Measurements from ENCODE around the gene CAMK2A.
"Not testable (repeated sequence)": the region's sequence is repeated elsewhere in the genome, so short reads cannot be mapped to it uniquely, and the experiment has no call there.

Gene CAMK2A

DNA sequence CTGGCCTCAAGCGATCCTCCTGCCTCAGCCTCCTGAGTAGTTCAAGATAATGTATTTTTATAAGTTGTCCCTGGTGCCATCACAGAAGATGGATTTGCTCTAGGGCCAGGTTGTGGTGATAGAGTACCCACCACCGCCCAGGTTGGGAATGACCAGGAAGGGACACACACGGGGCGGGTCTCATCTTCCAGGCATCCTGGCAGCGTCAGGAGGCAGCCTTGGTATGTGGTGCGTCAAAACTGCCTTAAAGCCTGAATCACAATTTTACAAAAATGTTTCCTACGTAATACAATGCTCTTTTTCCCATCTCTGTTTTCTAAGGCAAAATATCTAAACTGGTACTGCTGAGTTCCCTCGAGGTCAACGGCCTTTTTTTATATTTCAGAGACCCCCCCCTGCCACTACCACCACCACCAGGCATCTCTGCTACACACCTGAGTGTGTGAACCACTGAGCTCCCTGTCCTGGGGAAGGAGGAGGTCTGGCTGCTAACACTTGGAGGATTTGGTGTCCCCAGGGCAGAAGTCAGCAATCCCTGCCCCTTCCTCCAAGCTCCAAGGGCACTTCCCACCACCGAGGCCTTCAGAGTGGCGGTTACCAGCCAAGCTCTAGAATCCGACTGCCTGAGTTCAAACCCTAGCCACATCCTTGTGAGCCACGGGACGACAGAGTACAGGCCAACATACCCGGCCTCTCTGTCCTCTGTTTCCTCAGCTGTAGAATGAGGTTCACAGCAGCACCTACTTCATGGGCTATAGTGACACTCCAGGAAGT is 52.4 kb downstream of the CAMK2A start:
- no peak for DNase-seq (ENCODE audit: low read depth in 2 of 2)

DNA sequence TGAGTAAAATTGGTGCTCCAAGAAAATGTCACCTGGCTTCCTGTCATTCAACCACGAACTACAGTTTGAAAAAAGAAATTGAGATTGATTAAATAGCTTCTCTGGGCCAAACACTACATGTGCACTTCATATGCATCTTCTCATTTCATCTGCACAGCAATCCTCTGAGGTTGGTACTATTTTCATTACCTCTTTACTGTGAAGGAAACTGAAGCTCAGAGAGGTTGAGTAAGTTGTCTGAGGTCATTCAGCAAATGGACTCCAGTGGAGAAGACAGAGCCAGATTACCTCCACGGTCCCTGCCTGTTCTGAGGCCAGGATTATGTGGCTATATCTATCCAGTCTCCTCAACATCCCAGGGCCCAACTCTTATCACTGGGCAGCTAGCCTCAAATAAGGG is 53.3 kb downstream of the CAMK2A start:
- DNase-seq (ENCODE audit: low read depth in 2 of 2): no peak

DNA sequence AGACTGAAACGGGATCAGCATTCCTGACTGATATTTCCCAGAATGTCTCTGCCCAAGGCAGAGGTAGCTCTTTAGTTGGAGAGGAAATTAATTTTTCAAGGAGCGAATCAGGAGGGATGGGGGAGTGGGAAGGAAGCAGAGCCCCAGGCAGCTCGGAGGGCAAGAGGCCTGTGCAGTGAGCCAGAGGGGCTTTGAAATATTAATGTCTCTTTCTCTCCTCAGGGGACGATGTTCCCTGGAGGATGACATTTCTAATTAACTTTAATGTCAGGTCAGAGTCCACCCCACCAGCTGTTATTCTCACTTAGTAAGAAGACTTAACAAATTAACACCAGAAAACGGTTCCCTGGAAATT is 54.1 kb downstream of the CAMK2A start:
- DNase-seq (ENCODE audit: low read depth in 2 of 2): no peak

DNA sequence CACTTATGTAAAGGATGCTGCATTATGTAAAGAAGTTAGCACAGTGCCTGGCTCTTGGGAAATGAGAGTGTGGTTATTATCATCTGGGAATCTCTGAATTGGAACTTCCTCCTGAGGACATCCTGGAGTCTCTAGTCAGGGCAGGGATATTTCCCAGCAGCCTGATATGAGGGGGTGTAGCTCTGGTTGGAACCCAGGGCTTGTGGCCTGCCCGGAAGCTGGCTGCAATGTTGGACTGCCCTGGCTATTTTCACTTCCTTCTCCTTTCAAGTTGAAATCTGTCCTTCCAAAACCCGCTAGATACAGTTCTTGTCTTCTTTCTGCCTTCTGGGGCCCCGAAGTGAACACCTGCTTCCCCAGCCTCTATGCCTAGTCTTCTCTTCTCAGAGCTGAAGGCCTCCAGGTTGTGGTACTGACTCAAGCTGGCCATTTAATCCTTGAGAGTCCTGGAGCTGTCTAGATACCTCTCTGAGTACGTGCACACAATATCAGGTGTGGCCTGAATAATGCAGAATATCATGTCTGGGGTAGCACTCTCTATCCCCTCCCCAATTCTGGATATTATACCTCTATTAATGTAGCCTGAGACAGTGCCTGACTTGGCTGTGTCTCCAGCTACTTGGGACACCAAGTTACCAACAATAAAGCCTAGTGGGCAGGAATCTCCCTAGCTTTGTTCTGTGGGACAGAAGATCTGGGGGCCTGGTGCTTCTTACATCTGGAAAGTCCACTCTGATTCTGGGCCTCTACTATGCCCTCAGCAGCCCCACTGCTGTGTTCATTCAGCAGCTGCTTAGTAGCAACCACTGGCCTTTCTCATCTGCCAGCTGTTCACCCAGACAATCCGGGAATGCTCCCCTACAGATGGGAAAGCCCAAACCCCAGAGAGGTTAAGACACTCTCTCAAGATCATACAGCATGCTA is 54.7 kb downstream of the CAMK2A start:
- DNase-seq (ENCODE audit: low read depth in 2 of 2): no peak

DNA sequence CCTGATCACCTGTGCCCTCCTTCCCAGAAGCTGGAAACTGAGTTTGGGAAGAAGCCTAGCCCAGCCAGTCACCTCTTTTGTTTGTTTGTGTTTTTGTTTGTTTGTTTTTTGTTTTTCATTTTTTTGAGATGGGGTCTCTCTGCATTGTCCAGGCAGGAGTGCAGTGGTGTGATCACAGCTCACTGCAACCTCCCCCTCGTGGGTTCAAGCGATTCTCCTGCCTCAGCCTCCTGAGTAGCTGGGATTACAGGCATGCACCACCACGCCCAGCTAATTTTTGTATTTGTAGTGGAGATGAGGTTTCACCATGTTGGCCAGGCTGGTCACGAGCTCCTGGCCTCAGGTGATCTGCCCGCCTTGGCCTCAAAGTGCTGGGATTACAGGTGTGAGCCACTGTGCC is 55.9 kb downstream of the CAMK2A start:
- not testable (repeated sequence) for DNase-seq (ENCODE audit: low read depth in 2 of 2)

DNA sequence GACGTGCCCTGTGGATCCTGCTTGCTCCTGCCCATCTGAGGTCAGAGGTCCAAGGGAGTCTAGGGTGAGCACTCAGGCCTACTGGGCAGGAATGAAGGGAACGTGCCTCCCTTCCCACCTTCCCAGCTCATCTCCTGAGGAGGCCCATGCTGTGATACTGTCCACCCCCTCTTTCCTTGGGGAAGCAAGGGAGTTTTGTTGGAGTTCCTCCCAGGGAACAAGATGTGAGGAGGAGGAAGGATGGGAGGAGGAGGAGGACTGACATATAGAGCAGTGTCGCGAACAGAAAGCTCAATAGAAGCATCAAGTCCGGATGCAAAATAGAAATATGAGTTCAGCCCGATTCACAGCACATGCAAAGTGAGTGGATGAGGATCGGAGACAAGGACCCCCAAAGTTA is 58.7 kb downstream of the CAMK2A start:
- no peak for DNase-seq (ENCODE audit: low read depth in 2 of 2)

DNA sequence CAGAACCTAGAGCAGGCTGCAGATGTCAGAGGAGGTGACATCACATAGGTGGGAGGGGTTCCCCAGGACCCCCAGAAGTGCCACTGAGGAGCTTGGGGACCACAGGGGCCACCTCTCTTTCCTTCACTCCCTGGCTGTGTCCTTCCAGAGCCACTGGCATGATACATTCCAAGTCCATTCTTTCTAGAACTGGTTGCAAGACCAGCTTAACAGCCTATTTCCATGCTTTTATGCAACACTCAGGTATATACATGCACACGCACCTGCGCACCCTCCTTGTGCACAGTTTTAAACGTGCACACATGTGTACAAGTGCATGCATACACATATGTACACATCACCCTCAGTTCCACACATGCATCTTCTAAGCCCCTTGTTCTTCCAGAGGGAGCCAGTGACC is 60.0 kb downstream of the CAMK2A start:
- no peak for DNase-seq (ENCODE audit: low read depth in 2 of 2)

DNA sequence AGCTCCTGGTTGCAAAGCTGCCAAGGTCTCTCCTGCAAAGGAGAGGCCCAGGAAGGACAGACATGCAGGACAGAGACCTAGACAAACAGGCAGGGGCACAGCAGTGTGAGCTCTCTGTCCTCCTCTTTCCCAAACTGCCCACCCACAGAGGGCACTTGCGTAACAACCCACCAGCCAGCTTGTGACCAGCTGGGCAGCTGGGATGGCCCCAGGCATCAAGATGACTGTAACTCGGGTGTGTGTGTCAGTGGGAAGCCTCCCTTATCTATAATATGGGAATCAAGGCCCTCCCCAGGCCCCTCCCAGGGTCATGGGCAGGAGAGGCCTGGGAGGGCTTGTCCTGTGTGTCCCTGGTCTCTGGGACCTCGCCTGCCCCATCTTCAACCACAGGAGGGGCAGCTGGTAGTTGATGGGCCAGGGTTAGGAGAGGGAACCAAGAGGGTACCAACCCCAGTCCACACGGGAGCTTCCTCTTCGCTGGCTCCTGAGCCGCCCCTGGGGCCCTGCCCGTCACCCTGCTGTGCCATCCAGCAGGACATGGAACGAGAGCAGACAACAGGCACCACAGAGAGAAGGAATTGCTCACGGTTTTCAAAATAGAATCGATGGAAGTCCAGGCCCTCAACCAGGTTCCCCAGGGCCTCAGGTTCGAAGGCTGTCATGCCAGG is 61.8 kb downstream of the CAMK2A start:
- DNase-seq (ENCODE audit: low read depth in 2 of 2): no peak

DNA sequence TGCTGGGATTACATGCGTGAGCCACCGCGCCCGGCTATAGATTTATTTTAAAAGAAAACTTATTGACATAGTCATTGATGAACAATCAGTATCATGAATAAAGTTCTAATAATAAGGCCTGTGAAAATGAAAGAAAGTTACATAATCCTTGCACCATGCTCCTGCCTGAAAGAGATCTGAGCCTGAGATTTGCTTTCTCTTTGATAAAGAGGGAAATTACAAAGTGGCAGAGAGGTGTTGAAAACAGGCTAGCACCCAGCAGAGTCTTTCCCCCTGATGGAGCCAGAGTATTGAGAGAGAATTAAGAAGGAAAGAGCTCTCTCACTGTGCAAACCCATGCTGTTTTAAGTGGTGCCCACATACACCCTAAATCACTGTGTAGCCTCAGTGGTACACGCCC is 62.5 kb downstream of the CAMK2A start:
- no peak for DNase-seq (ENCODE audit: low read depth in 2 of 2)

DNA sequence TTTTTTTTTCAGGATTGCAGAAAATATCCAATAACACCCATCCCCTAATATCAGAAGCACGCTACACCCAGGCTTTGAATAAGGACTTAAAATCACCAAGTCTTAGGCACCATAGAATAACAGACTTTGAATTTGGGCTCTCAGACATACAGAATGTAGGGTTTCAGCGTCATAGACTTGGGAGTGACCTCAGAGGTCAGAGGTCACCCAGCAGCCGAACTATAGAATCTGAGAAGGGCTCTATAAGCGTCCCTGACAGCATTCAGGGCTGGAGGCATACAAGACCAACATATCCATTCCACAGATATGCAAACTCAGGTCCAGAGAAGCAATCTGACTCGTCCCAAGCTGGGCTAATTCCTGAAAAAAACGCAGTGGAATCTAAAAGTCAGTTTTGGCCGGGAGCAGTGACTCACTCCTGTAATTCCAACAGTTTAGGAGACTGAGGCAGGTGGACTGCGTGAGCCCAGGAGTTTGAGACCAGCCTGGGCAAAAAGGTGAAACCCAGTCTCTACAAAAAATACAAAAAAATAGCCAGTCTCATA is 65.0 kb downstream of the CAMK2A start:
- DNase-seq (ENCODE audit: low read depth in 2 of 2): no peak

DNA sequence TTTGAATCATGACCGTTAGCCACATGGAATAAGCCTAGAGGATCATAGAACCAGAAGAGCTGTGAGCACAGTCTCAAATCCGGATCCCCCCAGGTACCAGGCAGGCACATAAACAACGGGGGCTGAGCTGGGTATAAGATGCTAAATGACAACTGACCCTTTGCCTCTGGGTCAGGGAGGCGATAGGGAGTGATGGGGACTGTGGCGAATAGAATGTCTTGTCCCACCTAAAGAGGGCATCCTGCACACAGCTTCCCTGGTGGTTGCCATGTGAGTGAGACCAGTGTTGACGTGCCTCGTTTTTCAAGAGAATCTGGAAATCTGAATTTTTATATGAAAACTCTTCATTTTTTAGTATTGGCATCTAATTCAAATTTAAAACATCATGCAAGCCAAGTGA is 66.1 kb downstream of the CAMK2A start:
- DNase-seq (ENCODE audit: low read depth in 2 of 2): no peak

DNA sequence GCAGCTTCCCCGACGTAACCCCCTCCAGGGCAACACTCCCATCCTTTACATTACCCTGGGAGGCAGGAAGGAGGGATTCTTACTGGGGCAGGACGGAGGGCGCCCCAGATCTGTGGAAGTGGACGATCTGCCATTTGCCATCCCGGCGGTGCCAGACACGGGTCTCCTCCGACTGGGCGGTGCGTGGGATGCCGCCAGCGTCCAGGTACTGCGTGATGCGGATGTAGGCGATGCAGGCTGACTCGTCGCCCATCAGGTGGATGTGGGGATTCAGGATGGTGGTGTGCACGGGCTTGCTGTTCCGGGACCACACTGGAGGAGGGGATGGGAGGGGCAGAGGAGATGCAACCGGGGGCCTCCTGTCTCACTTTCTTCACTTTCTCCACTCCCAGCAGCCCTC is 66.7 kb downstream of the CAMK2A start:
- DNase-seq (ENCODE audit: low read depth in 2 of 2): no peak

DNA sequence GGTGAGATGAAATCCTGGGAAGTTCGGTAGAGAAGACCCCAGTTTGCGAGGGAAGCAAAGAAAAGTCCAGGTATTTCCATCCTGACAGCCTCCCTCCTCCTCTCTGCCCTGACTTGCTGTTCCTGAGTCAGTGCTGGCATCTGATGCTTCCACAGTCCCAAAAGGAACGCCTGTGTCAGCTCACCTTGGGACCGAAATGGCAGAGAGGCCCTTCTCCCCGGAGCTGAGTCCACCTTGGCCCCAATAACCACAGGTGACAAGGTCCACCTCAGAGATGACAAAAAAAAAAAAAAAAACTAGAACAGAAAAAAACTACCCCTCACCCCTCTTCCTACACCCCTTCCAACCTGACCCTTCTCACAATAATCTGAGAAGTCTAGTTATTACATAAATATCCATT is 68.1 kb downstream of the CAMK2A start:
- DNase-seq (ENCODE audit: low read depth in 2 of 2): no peak

DNA sequence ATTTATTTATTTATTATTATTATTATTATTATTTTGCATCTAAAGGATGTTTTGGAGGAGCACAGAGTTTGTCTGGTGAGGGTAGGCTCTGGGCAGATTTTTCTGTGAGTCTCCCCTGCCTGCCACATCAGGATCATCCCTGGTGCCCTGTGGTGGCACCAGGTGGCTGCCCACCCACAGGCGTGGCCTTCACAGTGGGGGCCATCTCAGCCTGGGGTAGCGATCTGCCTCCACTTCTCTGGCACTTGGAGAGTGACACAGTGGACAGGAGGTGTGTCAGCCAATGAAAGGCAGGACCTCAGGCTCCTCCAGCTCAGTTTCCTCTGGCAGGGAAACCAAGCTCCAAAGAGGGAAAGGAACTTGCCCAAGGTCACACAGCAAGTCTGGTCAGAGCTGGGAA is 69.7 kb downstream of the CAMK2A start:
- DNase-seq (ENCODE audit: low read depth in 2 of 2): no peak

DNA sequence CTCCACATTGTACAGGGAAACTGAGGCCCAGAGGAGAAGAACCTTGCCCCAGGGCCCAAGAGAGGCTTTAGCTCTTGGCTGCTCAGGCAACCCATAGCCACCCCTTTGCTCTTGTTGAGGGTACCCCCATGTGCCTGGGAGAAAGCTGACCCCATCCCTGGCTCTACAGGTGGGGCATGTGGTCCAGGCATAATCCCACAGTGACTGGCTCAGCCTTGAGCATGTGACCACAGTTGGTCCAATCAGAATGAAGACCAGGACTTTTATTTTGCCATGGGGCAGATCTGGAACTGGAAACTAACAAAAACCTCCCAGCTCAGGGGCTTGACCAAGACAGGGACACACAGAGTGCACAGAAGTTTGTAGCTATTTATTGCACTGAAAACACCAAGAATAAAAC is 70.4 kb downstream of the CAMK2A start:
- DNase-seq (ENCODE audit: low read depth in 2 of 2): no peak

DNA sequence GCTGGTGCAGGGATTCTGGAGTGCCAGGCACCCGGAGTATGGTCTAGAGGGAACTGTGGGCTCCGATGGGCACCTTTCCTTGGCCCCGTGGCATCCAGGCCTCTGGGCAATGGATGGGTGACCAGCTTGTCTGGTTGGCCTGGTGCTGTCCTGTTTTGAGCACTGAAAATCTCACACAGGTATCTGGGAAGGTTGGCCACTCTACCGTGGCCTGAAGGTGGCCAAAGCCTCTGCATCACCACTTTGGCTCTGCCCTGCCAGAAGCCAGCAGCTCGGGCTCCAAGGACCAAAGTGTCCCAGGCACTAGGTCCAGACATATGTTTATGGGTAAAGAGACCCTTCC is 70.9 kb downstream of the CAMK2A start:
- no peak for DNase-seq (ENCODE audit: low read depth in 2 of 2)

DNA sequence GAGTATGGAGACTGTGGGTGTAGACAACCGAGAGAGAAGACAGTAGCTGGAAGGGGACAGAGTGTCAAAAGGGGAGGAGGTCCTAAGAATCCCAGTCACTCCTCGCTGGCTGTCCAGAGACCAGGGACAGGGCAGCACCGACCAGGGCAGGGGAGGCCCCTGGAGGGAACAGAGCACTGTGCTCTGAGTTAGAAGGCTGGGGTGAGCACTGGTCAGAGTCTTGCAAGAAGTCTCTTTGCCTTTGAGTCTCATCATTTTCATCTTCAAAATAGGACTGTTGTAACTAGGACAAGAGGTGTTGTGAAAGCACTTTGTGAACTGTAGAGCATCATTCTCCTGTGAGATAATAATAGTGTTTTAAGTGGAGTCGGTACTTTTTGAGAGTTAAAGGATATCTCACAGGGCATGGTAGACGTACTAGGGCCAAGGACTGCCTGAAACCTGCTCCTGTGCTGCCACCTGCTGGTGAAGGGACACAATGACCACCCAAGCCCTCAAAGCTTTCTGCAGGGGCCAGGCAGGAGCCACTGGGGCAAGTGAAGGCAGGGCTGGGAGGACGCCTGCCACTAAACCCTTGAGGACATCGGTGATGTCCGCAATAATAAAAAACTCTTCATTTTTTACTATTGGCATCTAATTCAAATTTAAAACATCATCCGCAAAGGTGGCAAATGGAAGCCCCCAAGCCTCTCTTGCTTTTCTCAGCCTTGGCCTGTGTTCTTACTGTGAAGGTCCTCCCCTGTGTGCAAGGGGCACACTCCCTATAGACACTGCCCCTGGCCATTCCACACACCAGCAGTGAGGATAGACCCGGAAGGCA is 71.5 kb downstream of the CAMK2A start:
- peak; percentile 64 to 71 for DNase-seq (ENCODE audit: low read depth in 2 of 2)

DNA sequence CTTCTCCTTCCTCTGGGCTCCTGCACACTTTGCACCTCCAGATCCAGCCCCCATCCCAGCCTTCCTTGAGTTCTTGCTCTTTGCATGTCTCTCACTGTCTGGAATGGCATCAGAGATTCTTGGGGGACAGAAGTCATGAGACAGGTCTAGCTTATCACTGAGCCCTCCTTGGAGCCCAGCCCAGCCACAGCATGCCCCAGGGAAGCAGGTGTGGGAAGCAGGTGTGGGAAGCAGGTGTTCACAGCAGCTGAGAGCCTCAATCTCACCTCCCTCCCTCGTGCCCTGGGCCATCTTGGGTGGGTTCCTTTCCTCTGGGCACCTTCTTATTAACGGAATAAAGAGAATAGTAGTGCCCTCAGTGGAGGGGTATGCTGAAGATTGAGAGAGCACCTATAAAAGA is 72.5 kb downstream of the CAMK2A start:
- no peak for DNase-seq (ENCODE audit: low read depth in 2 of 2)

DNA sequence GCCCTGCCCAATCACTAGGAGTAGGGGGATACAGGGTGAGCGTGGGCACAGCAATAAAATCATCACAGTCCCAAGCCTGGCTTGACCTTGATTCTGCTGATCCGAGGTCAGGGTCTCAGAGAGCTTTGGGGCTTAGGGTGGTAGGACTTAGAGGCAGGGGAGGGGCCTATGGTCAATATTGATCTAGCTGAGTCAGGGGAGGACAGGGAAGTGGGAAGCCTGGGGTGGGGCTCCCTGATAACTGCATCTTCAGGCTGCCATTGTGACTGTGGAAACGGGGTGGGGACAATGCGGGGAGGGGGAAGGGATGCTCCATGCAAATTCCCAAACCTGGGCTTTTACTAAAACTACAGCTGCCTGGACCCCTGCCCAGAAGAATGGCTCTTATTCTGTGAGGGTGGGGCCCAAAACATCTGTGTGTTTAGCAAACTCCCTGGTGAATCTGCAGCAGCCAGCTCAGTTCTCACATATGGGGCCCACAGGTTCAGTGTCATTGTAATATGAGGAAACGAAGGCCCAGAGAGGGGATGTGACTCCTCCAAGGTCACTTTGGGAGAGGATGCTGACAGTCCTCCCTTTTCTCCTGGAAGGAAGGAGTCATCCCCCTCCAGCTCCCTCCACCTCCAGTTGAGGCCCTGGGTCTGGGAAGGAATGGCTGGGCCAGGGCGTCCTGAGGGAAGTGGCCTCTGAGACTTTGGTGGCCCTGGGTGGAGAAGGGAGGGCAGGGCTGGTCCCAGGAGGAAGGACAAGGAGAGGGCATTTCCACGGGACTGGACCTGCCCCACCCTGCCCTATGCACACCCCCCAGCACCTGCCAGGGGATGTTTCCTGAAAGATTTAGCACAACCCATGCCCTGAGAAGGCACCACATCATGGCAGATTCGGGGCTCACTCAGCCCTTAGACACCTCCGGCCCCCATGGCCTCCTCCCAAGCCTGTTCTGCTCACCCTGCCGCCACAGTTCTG is 73.3 kb downstream of the CAMK2A start:
- no peak for DNase-seq (ENCODE audit: low read depth in 2 of 2)

DNA sequence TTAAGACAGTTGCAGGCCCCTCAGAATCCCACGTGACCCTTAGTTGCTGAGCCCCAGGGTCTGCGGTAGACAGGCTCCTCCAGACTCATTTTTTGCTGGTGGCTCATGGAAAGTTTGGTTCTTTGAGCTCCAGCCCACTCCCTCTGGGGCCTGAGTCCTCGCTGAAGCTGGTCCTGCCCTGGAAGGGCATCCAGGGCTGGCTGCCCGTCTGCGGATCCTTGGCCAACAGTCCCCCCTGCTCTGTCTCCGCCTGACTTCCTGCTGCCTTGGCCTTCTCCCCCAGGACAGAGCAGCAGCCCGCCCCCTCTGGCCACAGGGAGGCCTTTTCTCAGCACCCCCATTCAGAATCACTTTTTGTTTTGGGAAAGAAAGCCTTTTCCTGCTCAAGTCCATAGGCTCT is 75.3 kb downstream of the CAMK2A start:
- DNase-seq (ENCODE audit: low read depth in 2 of 2): no peak
